KOPT-K1 (cell line): ENCODE data around the gene OSTM1.

Experiments
- H3K27ac ChIP-seq: fragments of 200-600 bp; sonication (generic); 2 replicates; pipeline ENCODE4 v1.5.1; 2016; ENCODE audit warnings: antibody characterized with exemption, mild to moderate bottlenecking, low read depth, low read length; ENCODE audit not compliant: poor library complexity, severe bottlenecking
- H3K36me3 ChIP-seq: fragments of 200-600 bp; sonication (generic); 2 replicates; pipeline ENCODE4 v1.5.1; 2017; ENCODE audit warnings: antibody characterized with exemption, mild to moderate bottlenecking, low read length, moderate library complexity; ENCODE audit not compliant: insufficient read depth
- H3K9me3 ChIP-seq: fragments of 200-600 bp; sonication (generic); 2 replicates; pipeline ENCODE4 v1.5.1; 2017; ENCODE audit warnings: antibody characterized with exemption, low read length, mild to moderate bottlenecking; ENCODE audit not compliant: insufficient read depth, poor library complexity, severe bottlenecking

Gene OSTM1

GRCh38 chr6:108113557-108114519 is 39.3 kb upstream of the OSTM1 start:
- H3K9me3 ChIP-seq = no peaks in the 10 kb centered on the region
- H3K27ac ChIP-seq = no peak overlapping the region
- no peaks in the 10 kb centered on the region for H3K36me3 ChIP-seq

- no peaks in the 10 kb centered on the region for H3K36me3 ChIP-seq
- no peaks in the 10 kb centered on the region for H3K9me3 ChIP-seq
- H3K27ac ChIP-seq = no peak overlapping the region
These were observed 33.8 kb upstream of the OSTM1 start for GRCh38 chr6:108108374-108108773.

GRCh38 chr6:108107102-108107501 is 32.6 kb upstream of the OSTM1 start:
- Histone ChIP-seq H3K36me3 (no peaks in the 10 kb centered on the region), H3K9me3 (no peaks in the 10 kb centered on the region), H3K27ac (no peak overlapping the region)

- H3K36me3 ChIP-seq = no peaks in the 10 kb centered on the region
- no peaks in the 10 kb centered on the region for H3K9me3 ChIP-seq
- H3K27ac ChIP-seq = no peak overlapping the region
These were observed 32.2 kb upstream of the OSTM1 start for GRCh38 chr6:108106694-108107093.

- Histone ChIP-seq H3K9me3 (no peaks in the 10 kb centered on the region), H3K27ac (no peak overlapping the region), H3K36me3 (no peaks in the 10 kb centered on the region)
These were observed 31.7 kb upstream of the OSTM1 start for GRCh38 chr6:108106261-108106660.

- H3K36me3 ChIP-seq = no peaks in the 10 kb centered on the region
- no peaks in the 10 kb centered on the region for H3K9me3 ChIP-seq
- H3K27ac ChIP-seq = no peak overlapping the region
These were observed 31.0 kb upstream of the OSTM1 start for GRCh38 chr6:108105571-108105970.

GRCh38 chr6:108102965-108103364 is 28.4 kb upstream of the OSTM1 start:
- H3K27ac ChIP-seq = no peak overlapping the region
- no peaks in the 10 kb centered on the region for H3K36me3 ChIP-seq
- H3K9me3 ChIP-seq = no peaks in the 10 kb centered on the region

GRCh38 chr6:108100003-108100402 is 25.5 kb upstream of the OSTM1 start:
- no peak overlapping the region for H3K27ac ChIP-seq
- no peaks in the 10 kb centered on the region for H3K36me3 ChIP-seq
- no peaks in the 10 kb centered on the region for H3K9me3 ChIP-seq

- Histone ChIP-seq H3K27ac (no peak overlapping the region), H3K36me3 (no peaks in the 10 kb centered on the region)
These were observed 23.3 kb upstream of the OSTM1 start for GRCh38 chr6:108097882-108098281.

GRCh38 chr6:108093781-108094300 is 19.3 kb upstream of the OSTM1 start:
- H3K9me3 ChIP-seq = no peaks in the 10 kb centered on the region
- H3K36me3 ChIP-seq = no peaks in the 10 kb centered on the region

More at GRCh38 chr6:108097882-108098281, 23.3 kb upstream of the OSTM1 start:
- H3K9me3 ChIP-seq = no peaks in the 10 kb centered on the region

GRCh38 chr6:108091288-108091687 is 16.7 kb upstream of the OSTM1 start:
- H3K9me3 ChIP-seq = no peaks in the 10 kb centered on the region
- no peak overlapping the region for H3K27ac ChIP-seq
- no peaks in the 10 kb centered on the region for H3K36me3 ChIP-seq

More at GRCh38 chr6:108093781-108094300, 19.3 kb upstream of the OSTM1 start:
- H3K27ac ChIP-seq = no peak overlapping the region

GRCh38 chr6:108083349-108083748 is 8.8 kb upstream of the OSTM1 start:
- no peaks in the 10 kb centered on the region for H3K36me3 ChIP-seq
- H3K27ac ChIP-seq = no peak overlapping the region
- no peaks in the 10 kb centered on the region for H3K9me3 ChIP-seq

- no peak overlapping the region for H3K27ac ChIP-seq
- no peaks in the 10 kb centered on the region for H3K36me3 ChIP-seq
- H3K9me3 ChIP-seq = no peaks in the 10 kb centered on the region
These were observed 8.0 kb upstream of the OSTM1 start for GRCh38 chr6:108082539-108082938.

- H3K36me3 ChIP-seq = no peaks in the 10 kb centered on the region
- no peak overlapping the region for H3K27ac ChIP-seq
- H3K9me3 ChIP-seq = no peaks in the 10 kb centered on the region
These were observed 5.7 kb upstream of the OSTM1 start for GRCh38 chr6:108080010-108080780.

GRCh38 chr6:108078191-108078590 is 3.6 kb upstream of the OSTM1 start:
- H3K27ac ChIP-seq = no peak overlapping the region
- H3K9me3 ChIP-seq = no peaks in the 10 kb centered on the region
- H3K36me3 ChIP-seq = no peaks in the 10 kb centered on the region
